WTC11 (cell line): ENCODE measurements around the gene KANK3. TPM values are rescaled to one million over a fixed set of nuclear protein-coding genes. Genes with fewer than 3 reads are reported as not detected.
"Not testable (repeated sequence)": the region's sequence is repeated elsewhere in the genome, so short reads cannot be mapped to it uniquely, and the experiment has no call there.

Experiments used
- ATAC-seq: fragments of 200-7000 bp; cut with Tn5 transposase; 2 replicates; pipeline ENCODE4 v1.10.0; 2021; ENCODE audit warnings: mild to moderate bottlenecking, moderate library complexity
- CTCF ChIA-PET: fragments of 300-600 bp; sonication (Branson Sonifier 250); formaldehyde crosslinking; loops from one replicate; lab custom pipeline; 2021; ENCODE audit warnings: antibody characterized with exemption; lab: Charles Lee
- POLR2A ChIA-PET: fragments of 350-600 bp; sonication (Branson Sonifier 250); formaldehyde crosslinking; loops from one replicate; lab custom pipeline; 2021; ENCODE audit warnings: antibody characterized with exemption; lab: Charles Lee
- DNase-seq: peaks from one replicate; pipeline ENCODE4 v3.0.0; 2021; ENCODE audit warnings: low spot score
- H3K27ac Mint-ChIP-seq: 2 replicates; pipeline ENCODE4 v1.8.0; 2021; ENCODE audit warnings: mixed read lengths
- H3K27me3 Mint-ChIP-seq: 2 replicates; pipeline ENCODE4 v1.8.0; 2021; ENCODE audit warnings: low read depth, mild to moderate bottlenecking, moderate library complexity, mixed read lengths
- H3K36me3 Mint-ChIP-seq: 2 replicates; pipeline ENCODE4 v1.8.0; 2021; ENCODE audit warnings: mixed read lengths
- H3K4me1 Mint-ChIP-seq: 2 replicates; pipeline ENCODE4 v1.8.0; 2022; ENCODE audit warnings: mixed read lengths
- H3K4me3 Mint-ChIP-seq: 2 replicates; pipeline ENCODE4 v1.8.0; 2021; ENCODE audit warnings: mild to moderate bottlenecking, moderate library complexity, mixed read lengths
- H3K9me3 Mint-ChIP-seq: 2 replicates; pipeline ENCODE4 v1.8.0; 2021; ENCODE audit warnings: mixed read lengths
- AR ChIP-seq: fragments of 250-450 bp; sonication (Bioruptor Pico); IDR thresholded peaks from 2 replicates; pipeline ENCODE4 v1.9.0; 2021; ENCODE audit warnings: mild to moderate bottlenecking
- ATF1 ChIP-seq: sonication (generic); formaldehyde crosslinking; IDR thresholded peaks from 2 replicates; pipeline ENCODE4 v1.8.1; 2023; ENCODE audit warnings: mild to moderate bottlenecking, moderate library complexity, missing genetic modification reagents
- CBFB ChIP-seq: sonication (generic); formaldehyde crosslinking; IDR thresholded peaks from 2 replicates; pipeline ENCODE4 v1.8.1; 2022; ENCODE audit warnings: mild to moderate bottlenecking, low read depth, missing genetic modification reagents
- CREB1 ChIP-seq: sonication (generic); formaldehyde crosslinking; IDR thresholded peaks from 2 replicates; pipeline ENCODE4 v1.8.0; 2023; ENCODE audit warnings: mild to moderate bottlenecking, missing genetic modification reagents
- EMX1 ChIP-seq: fragments of 250-450 bp; sonication (Bioruptor Pico); IDR thresholded peaks from 2 replicates; pipeline ENCODE4 v1.8.0; 2021; ENCODE audit warnings: mild to moderate bottlenecking
- ESRRA ChIP-seq: sonication (generic); formaldehyde crosslinking; IDR thresholded peaks from 2 replicates; pipeline ENCODE4 v1.8.1; 2022; ENCODE audit warnings: mild to moderate bottlenecking, missing genetic modification reagents, borderline replicate concordance
- FOXK1 ChIP-seq: sonication (generic); formaldehyde crosslinking; IDR thresholded peaks from 2 replicates; pipeline ENCODE4 v1.8.0; 2022; ENCODE audit warnings: mild to moderate bottlenecking, moderate library complexity, missing genetic modification reagents
- FOXP1 ChIP-seq: sonication (generic); formaldehyde crosslinking; IDR thresholded peaks from 2 replicates; pipeline ENCODE4 v1.8.0; 2022; ENCODE audit warnings: missing genetic modification reagents, mild to moderate bottlenecking, moderate library complexity, borderline replicate concordance
- GTF2I ChIP-seq: fragments of 250-450 bp; sonication (Bioruptor Pico); conservative IDR thresholded peaks from 2 replicates; pipeline ENCODE4 v1.4.0; 2021; ENCODE audit warnings: mild to moderate bottlenecking
- KAT7 ChIP-seq: sonication (generic); formaldehyde crosslinking; IDR thresholded peaks from 2 replicates; pipeline ENCODE4 v1.8.1; 2023; ENCODE audit warnings: missing genetic modification reagents, mild to moderate bottlenecking, borderline replicate concordance
- MLX ChIP-seq: sonication (generic); formaldehyde crosslinking; IDR thresholded peaks from 2 replicates; pipeline ENCODE4 v1.8.1; 2023; ENCODE audit warnings: mild to moderate bottlenecking, missing genetic modification reagents, moderate library complexity
- NR2C2 ChIP-seq: sonication (generic); formaldehyde crosslinking; IDR thresholded peaks from 2 replicates; pipeline ENCODE4 v1.8.0; 2022; ENCODE audit warnings: mild to moderate bottlenecking, missing genetic modification reagents
- SP1 ChIP-seq: sonication (generic); formaldehyde crosslinking; conservative IDR thresholded peaks from 2 replicates; pipeline ENCODE4 v1.8.1; 2022; ENCODE audit warnings: missing genetic modification reagents
- USF2 ChIP-seq: sonication (generic); formaldehyde crosslinking; IDR thresholded peaks from 2 replicates; pipeline ENCODE4 v1.8.1; 2023; ENCODE audit warnings: mild to moderate bottlenecking, missing genetic modification reagents, moderate library complexity
- ZBTB21 ChIP-seq: sonication (generic); formaldehyde crosslinking; IDR thresholded peaks from 2 replicates; pipeline ENCODE4 v1.8.1; 2023; ENCODE audit warnings: mild to moderate bottlenecking, missing genetic modification reagents, borderline replicate concordance
- ZNF219 ChIP-seq: sonication (generic); formaldehyde crosslinking; IDR thresholded peaks from 2 replicates; pipeline ENCODE4 v1.8.0; 2023; ENCODE audit warnings: missing genetic modification reagents, mild to moderate bottlenecking, borderline replicate concordance
- ZNF263 ChIP-seq: sonication (generic); formaldehyde crosslinking; IDR thresholded peaks from 2 replicates; pipeline ENCODE4 v1.8.1; 2022; ENCODE audit warnings: low read depth, mild to moderate bottlenecking, moderate library complexity, missing genetic modification reagents
- total RNA-seq: library from RNA; stranded (reverse); gene quantifications from 3 replicates; pipeline ENCODE4 v1.2.3, GENCODE V29; 2021
- TF ChIP-seq, protein P1 (sequence below): sonication (generic); formaldehyde crosslinking; IDR thresholded peaks from 2 replicates; pipeline ENCODE4 v1.8.1; 2022; ENCODE audit warnings: mild to moderate bottlenecking, missing genetic modification reagents, moderate library complexity, borderline replicate concordance
- TF ChIP-seq, protein P2 (sequence below): sonication (generic); formaldehyde crosslinking; IDR thresholded peaks from 2 replicates; pipeline ENCODE4 v1.8.0; 2023; ENCODE audit warnings: mild to moderate bottlenecking, missing genetic modification reagents
- TF ChIP-seq, protein P3 (sequence below): sonication (generic); formaldehyde crosslinking; conservative IDR thresholded peaks from 2 replicates; pipeline ENCODE4 v1.8.1; 2023; ENCODE audit warnings: mild to moderate bottlenecking, low read depth, missing genetic modification reagents, moderate library complexity

The KANK3 gene
- total RNA-seq, 1 experiment from 2014 or later = 8.0 TPM

- Mint-ChIP-seq H3K36me3 (no peaks in the 10 kb centered on the region), H3K4me1 (peaks cover 21% of the 10 kb centered on the region), H3K27ac (no peak overlapping the region), H3K27me3 (peaks cover 44% of the 10 kb centered on the region), H3K4me3 (peak overlapping the region; percentile 64), H3K9me3 (no peaks in the 10 kb centered on the region)
- no peak for DNase-seq
- no peak for ATAC-seq
- ChIA-PET CTCF (interaction anchor here (0.6 to 4.8 kb wide), 9 partner anchors 8 to 300 kb away, joined by 3 to 39 read pairs (median 3); partner anchors contain the start of gene MARCHF2), POLR2A (no interaction called here)
- TF ChIP-seq, protein P1, sequence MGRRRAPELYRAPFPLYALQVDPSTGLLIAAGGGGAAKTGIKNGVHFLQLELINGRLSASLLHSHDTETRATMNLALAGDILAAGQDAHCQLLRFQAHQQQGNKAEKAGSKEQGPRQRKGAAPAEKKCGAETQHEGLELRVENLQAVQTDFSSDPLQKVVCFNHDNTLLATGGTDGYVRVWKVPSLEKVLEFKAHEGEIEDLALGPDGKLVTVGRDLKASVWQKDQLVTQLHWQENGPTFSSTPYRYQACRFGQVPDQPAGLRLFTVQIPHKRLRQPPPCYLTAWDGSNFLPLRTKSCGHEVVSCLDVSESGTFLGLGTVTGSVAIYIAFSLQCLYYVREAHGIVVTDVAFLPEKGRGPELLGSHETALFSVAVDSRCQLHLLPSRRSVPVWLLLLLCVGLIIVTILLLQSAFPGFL (CRISPR knock-in tag) = no peak
- TF ChIP-seq ZBTB21 (CRISPR knock-in tag) = no peak
- TF ChIP-seq ZNF219 = no peak
- TF ChIP-seq ESRRA (CRISPR knock-in tag) = no peak
- TF ChIP-seq GTF2I (CRISPR knock-in tag) = no peak
- no peak for TF ChIP-seq CREB1 (CRISPR knock-in tag)
- no peak for TF ChIP-seq AR
- no peak for TF ChIP-seq KAT7 (CRISPR knock-in tag)
- no peak for TF ChIP-seq ATF1 (CRISPR knock-in tag)
- TF ChIP-seq SP1 (CRISPR knock-in tag) = no peak
- no peak for TF ChIP-seq FOXK1
- no peak for TF ChIP-seq MLX (CRISPR knock-in tag)
- TF ChIP-seq, protein P2, sequence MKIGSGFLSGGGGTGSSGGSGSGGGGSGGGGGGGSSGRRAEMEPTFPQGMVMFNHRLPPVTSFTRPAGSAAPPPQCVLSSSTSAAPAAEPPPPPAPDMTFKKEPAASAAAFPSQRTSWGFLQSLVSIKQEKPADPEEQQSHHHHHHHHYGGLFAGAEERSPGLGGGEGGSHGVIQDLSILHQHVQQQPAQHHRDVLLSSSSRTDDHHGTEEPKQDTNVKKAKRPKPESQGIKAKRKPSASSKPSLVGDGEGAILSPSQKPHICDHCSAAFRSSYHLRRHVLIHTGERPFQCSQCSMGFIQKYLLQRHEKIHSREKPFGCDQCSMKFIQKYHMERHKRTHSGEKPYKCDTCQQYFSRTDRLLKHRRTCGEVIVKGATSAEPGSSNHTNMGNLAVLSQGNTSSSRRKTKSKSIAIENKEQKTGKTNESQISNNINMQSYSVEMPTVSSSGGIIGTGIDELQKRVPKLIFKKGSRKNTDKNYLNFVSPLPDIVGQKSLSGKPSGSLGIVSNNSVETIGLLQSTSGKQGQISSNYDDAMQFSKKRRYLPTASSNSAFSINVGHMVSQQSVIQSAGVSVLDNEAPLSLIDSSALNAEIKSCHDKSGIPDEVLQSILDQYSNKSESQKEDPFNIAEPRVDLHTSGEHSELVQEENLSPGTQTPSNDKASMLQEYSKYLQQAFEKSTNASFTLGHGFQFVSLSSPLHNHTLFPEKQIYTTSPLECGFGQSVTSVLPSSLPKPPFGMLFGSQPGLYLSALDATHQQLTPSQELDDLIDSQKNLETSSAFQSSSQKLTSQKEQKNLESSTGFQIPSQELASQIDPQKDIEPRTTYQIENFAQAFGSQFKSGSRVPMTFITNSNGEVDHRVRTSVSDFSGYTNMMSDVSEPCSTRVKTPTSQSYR = no peak
- TF ChIP-seq USF2 (CRISPR knock-in tag) = no peak
- TF ChIP-seq ZNF263 (CRISPR knock-in tag) = no peak
- TF ChIP-seq, protein P3, sequence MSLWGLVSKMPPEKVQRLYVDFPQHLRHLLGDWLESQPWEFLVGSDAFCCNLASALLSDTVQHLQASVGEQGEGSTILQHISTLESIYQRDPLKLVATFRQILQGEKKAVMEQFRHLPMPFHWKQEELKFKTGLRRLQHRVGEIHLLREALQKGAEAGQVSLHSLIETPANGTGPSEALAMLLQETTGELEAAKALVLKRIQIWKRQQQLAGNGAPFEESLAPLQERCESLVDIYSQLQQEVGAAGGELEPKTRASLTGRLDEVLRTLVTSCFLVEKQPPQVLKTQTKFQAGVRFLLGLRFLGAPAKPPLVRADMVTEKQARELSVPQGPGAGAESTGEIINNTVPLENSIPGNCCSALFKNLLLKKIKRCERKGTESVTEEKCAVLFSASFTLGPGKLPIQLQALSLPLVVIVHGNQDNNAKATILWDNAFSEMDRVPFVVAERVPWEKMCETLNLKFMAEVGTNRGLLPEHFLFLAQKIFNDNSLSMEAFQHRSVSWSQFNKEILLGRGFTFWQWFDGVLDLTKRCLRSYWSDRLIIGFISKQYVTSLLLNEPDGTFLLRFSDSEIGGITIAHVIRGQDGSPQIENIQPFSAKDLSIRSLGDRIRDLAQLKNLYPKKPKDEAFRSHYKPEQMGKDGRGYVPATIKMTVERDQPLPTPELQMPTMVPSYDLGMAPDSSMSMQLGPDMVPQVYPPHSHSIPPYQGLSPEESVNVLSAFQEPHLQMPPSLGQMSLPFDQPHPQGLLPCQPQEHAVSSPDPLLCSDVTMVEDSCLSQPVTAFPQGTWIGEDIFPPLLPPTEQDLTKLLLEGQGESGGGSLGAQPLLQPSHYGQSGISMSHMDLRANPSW (CRISPR knock-in tag) = no peak
- TF ChIP-seq EMX1 (CRISPR knock-in tag) = no peak
- no peak for TF ChIP-seq NR2C2 (CRISPR knock-in tag)
- no peak for TF ChIP-seq FOXP1 (CRISPR knock-in tag)
- TF ChIP-seq CBFB (CRISPR knock-in tag) = no peak
- TF ChIP-seq, all 79 proteins: peak for 0
Measured at GRCh38 chr19:8342316-8342683, 762 bp downstream of the KANK3 start.

DNA sequence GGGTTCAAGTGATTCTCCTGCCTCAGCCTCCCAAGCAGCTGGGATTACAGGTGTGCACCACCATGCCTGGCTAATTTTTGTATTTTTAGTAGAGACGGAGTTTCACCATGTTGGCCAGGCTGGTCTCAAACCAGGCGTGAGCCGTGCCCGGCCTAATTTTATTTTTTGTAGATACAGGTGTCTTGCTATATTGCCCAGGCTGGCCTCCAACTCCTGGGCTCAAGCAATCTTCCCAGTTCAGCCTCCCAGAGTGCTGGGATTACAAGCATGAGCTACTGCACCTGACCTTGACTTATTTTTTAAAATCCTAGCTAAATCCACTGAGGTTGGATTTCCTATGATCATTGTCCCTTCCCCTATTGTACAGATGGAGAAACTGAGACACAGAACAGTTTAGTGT lies 1.6 kb downstream of the KANK3 start:
- Mint-ChIP-seq H3K27me3 (peaks cover 52% of the 10 kb centered on the region), H3K4me1 (peaks cover 19% of the 10 kb centered on the region), H3K4me3 (peak overlapping the region; percentile 64)
- DNase-seq, H3K9me3 Mint-ChIP-seq, H3K27ac Mint-ChIP-seq, ATAC-seq, H3K36me3 Mint-ChIP-seq: not testable (repeated sequence)
- CTCF ChIA-PET = interaction anchor here (0.7 to 4.8 kb wide), 4 partner anchors 12 to 240 kb away, joined by 3 to 39 read pairs (median 4); no protein-coding TSS in a partner anchor
- POLR2A ChIA-PET = interaction anchor here (0.6 to 1.3 kb wide), 2 partner anchors 114 to 172 kb away, joined by 3 to 6 read pairs; partner anchors contain the start of gene ZNF414
